AG09309 (cell line): ENCODE data around the gene FBXL4.
"Not testable (repeated sequence)": the region's sequence is repeated elsewhere in the genome, so short reads cannot be mapped to it uniquely, and the experiment has no call there.

Source experiments
- DNase-seq: peaks from one replicate; pipeline ENCODE4 v3.0.0-alpha.2; 2010; ENCODE audit warnings: low read depth
- H3K4me3 ChIP-seq: 2 replicates; pipeline ENCODE4 v1.5.1; 2011; ENCODE audit warnings: mild to moderate bottlenecking, low read depth, low read length, moderate library complexity; ENCODE audit not compliant: control insufficient read depth
- CTCF ChIP-seq: IDR thresholded peaks from 2 replicates; pipeline ENCODE4 v1.5.1; 2011; ENCODE audit warnings: mild to moderate bottlenecking, low read depth, low read length, inconsistent platforms; ENCODE audit not compliant: insufficient read depth, control insufficient read depth; ENCODE audit errors: missing control alignments

Gene FBXL4

GRCh38 chr6:98925831-98926230 is 21.9 kb downstream of the FBXL4 start:
- no peak for DNase-seq
- TF ChIP-seq CTCF = no peak
- H3K4me3 ChIP-seq = no peak overlapping the region

- no peak for TF ChIP-seq CTCF
- no peak for DNase-seq
- H3K4me3 ChIP-seq = no peak overlapping the region
These were observed 23.1 kb downstream of the FBXL4 start for GRCh38 chr6:98924647-98925046.

GRCh38 chr6:98920904-98921431 is 26.8 kb downstream of the FBXL4 start:
- TF ChIP-seq CTCF = no peak
- no peak for DNase-seq
- no peak overlapping the region for H3K4me3 ChIP-seq

- DNase-seq, H3K4me3 ChIP-seq: not testable (repeated sequence)
These were observed 36.8 kb downstream of the FBXL4 start for GRCh38 chr6:98910946-98911345.

- no peak for DNase-seq
- no peak for TF ChIP-seq CTCF
- H3K4me3 ChIP-seq = no peak overlapping the region
These were observed 38.5 kb downstream of the FBXL4 start for GRCh38 chr6:98909236-98909635.

GRCh38 chr6:98906342-98906741 is 41.4 kb downstream of the FBXL4 start:
- not testable (repeated sequence) for H3K4me3 ChIP-seq, DNase-seq

- DNase-seq = no peak
These were observed 42.0 kb downstream of the FBXL4 start for GRCh38 chr6:98905759-98906158.

More at GRCh38 chr6:98905759-98906158, 42.0 kb downstream of the FBXL4 start:
- no peak for TF ChIP-seq CTCF
- H3K4me3 ChIP-seq = no peak overlapping the region
